ENCODE measurements around the gene ATG10. TPM values are rescaled to one million over a fixed set of nuclear protein-coding genes. Genes with fewer than 3 reads are reported as not detected.

Gene ATG10
- polyA plus RNA-seq, 1 of the 3 experiments (the other 2 are of a cell fraction): 3.2 TPM

DNA sequence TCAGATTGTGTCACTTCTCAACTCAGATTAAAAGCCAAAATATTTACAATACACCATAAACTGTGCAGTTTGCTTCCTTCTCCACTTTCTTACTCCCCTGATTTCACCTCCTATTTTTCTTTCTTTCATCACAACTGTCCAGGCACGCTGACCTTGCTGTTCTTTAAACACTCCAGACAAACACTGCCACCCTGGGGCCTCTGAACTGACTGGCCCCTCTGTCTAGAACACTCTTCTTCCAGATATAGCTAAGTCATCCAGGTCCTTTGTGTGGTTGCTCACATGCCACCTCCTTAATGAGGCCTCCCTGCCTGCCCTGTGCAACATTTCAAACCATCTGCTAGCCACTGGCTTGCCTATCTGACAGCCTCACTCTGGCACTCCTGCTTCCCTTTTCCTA, 46.6 kb downstream of the ATG10 start:
- H3K27me3 ChIP-seq (ENCODE audit: insufficient read depth): no peaks in the 10 kb centered on the region
- H3K4me3 ChIP-seq (ENCODE audit: low read depth in 2 of 2, low read length in 1 of 2): no peak overlapping the region
- peaks cover 0 to 3% of the 10 kb centered on the region in 2 experiments; a peak in 1 of 4 replicates for H3K4me1 ChIP-seq (ENCODE audit: control insufficient read depth in 1 of 2, insufficient read depth in 2 of 2, low read depth in 1 of 2, low read length in 1 of 2)
- H3K9me2 ChIP-seq: no peaks in the 10 kb centered on the region
- H3F3A ChIP-seq (replicated peaks; ENCODE audit: insufficient read depth): no peaks in the 10 kb centered on the region
- H3K9ac ChIP-seq: no peak overlapping the region
- CTCF ChIA-PET: no interaction called here
- H2AFZ ChIP-seq (ENCODE audit: low read depth): no peak overlapping the region
- H3K27ac ChIP-seq (ENCODE audit: low read depth in 2 of 2, low read length in 1 of 2): no peak overlapping the region; a peak in 1 of 4 replicates
- WGBS (ENCODE audit: low lambda C conversion rate): 87% methylated on average over 1 of the region's 1 CpG
- H3K36me3 ChIP-seq (replicated peaks in 1 of 2; ENCODE audit: control insufficient read depth in 1 of 2, insufficient read depth in 2 of 2, low read length in 1 of 2): peaks cover 0 to 10% of the 10 kb centered on the region in 2 experiments
- no peaks in the 10 kb centered on the region for H3K79me2 ChIP-seq (ENCODE audit: insufficient read depth)
- TF ChIP-seq GABPA (IDR thresholded peaks at IDR 0.05; ENCODE audit: low read depth) (no peak), ELF1 (IDR thresholded peaks at IDR 0.05) (no peak), GATA2 (CRISPR knock-in tag; IDR thresholded peaks at IDR 0.05) (no peak), NFIC (IDR thresholded peaks at IDR 0.05; ENCODE audit: borderline replicate concordance) (no peak), JUND (IDR thresholded peaks at IDR 0.05) (no peak), IRF3 (IDR thresholded peaks at IDR 0.05; ENCODE audit: low read depth, low read length) (no peak), RCOR1 (IDR thresholded peaks at IDR 0.05; ENCODE audit: low read length) (no peak), FOSL2 (IDR thresholded peaks at IDR 0.05; ENCODE audit: borderline replicate concordance, low read depth) (no peak), TCF12 (IDR thresholded peaks at IDR 0.05) (no peak)
- TF ChIP-seq, protein P1, sequence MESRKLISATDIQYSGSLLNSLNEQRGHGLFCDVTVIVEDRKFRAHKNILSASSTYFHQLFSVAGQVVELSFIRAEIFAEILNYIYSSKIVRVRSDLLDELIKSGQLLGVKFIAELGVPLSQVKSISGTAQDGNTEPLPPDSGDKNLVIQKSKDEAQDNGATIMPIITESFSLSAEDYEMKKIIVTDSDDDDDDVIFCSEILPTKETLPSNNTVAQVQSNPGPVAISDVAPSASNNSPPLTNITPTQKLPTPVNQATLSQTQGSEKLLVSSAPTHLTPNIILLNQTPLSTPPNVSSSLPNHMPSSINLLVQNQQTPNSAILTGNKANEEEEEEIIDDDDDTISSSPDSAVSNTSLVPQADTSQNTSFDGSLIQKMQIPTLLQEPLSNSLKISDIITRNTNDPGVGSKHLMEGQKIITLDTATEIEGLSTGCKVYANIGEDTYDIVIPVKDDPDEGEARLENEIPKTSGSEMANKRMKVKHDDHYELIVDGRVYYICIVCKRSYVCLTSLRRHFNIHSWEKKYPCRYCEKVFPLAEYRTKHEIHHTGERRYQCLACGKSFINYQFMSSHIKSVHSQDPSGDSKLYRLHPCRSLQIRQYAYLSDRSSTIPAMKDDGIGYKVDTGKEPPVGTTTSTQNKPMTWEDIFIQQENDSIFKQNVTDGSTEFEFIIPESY (IDR thresholded peaks at IDR 0.05; ENCODE audit: borderline replicate concordance, low read depth): no peak
- POLR2A ChIA-PET: no interaction called here
- H3K4me2 ChIP-seq: no peak overlapping the region
- DNase-seq: no peak
- H4K20me1 ChIP-seq (ENCODE audit: insufficient read depth): no peaks in the 10 kb centered on the region
- 0 out of 2 replicates have a peak, but pooled peaks cover 7% of the 10 kb centered on the region for H3K9me3 ChIP-seq

DNA sequence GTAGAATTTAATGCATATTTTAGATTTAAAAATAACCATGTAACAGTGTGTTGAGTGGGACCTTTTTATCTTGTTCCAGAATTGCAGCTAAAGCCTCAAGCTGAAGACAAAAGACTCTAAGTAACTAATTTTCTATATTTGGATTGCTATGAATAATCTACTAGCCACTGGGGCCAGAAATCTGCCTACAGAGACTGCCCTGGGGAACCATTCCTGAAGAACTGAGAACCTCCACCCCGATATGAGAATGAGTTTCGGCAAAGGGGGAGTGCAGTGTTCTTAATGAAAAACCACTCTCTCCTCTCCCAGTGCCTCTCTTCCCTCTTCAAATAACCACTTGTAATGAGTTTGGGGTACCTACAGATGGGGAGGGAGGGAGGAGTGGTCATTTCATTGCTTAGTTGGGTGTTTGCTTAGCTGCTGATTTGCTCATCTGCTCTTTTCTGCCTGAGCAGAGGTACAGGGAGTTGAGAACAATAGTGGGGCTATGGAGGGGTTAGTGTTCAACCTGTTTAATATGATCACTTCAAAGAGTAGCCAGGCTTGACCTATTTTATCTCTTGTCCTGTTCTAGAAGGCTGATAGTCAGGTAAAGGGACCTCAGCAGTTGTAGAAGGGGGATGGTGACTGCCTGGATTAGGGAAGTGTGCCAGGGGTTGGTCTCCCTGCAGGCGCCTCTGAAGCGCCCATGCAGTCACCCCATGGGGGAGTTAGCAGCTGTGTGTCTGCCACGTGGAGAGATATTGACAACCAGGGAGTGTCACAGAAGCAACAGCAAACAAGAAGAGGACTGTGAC, 47.7 kb downstream of the ATG10 start:
- ChIA-PET POLR2A (no interaction called here), CTCF (no interaction called here)
- no peak overlapping the region for H3K4me3 ChIP-seq (ENCODE audit: low read depth in 2 of 2, low read length in 1 of 2)
- WGBS (ENCODE audit: low lambda C conversion rate): 89% methylated on average over 3 of the region's 5 CpGs
- H2AFZ ChIP-seq (ENCODE audit: low read depth): no peak overlapping the region
- no peaks in the 10 kb centered on the region for H3K27me3 ChIP-seq (ENCODE audit: insufficient read depth)
- H3K36me3 ChIP-seq (replicated peaks in 1 of 2; ENCODE audit: control insufficient read depth in 1 of 2, insufficient read depth in 2 of 2, low read length in 1 of 2): peaks cover 0 to 10% of the 10 kb centered on the region in 2 experiments
- no peak overlapping the region for H3K27ac ChIP-seq (ENCODE audit: low read depth in 2 of 2, low read length in 1 of 2)
- no peak overlapping the region for H3K4me2 ChIP-seq
- H3K79me2 ChIP-seq (ENCODE audit: insufficient read depth): no peaks in the 10 kb centered on the region
- DNase-seq: no peak
- no peaks in the 10 kb centered on the region for H3K9me2 ChIP-seq
- no peak overlapping the region for H3K9ac ChIP-seq
- H3F3A ChIP-seq (replicated peaks; ENCODE audit: insufficient read depth): no peaks in the 10 kb centered on the region
- peaks cover 0 to 3% of the 10 kb centered on the region in 2 experiments; a peak in 1 of 4 replicates for H3K4me1 ChIP-seq (ENCODE audit: control insufficient read depth in 1 of 2, insufficient read depth in 2 of 2, low read depth in 1 of 2, low read length in 1 of 2)
- TF ChIP-seq IRF3 (IDR thresholded peaks at IDR 0.05; ENCODE audit: low read depth, low read length): no peak
- TF ChIP-seq SMC3 (IDR thresholded peaks at IDR 0.05; ENCODE audit: low read depth, low read length): no peak
- H3K9me3 ChIP-seq: 0 out of 2 replicates have a peak, but pooled peaks cover 7% of the 10 kb centered on the region
- H4K20me1 ChIP-seq (ENCODE audit: insufficient read depth): no peaks in the 10 kb centered on the region
